Endodermal cell (in vitro differentiated cells): Measurements from ENCODE around the gene WNT10A. TPM values are rescaled to one million over a fixed set of nuclear protein-coding genes. Genes with fewer than 3 reads are reported as not detected.
A peak's percentile ranks its signal among the peaks of the same experiment; 100 is the strongest.

Experiments
- DNase-seq: peaks from one replicate; pipeline ENCODE4 v3.0.0-alpha.2; 2017
- H3K27ac ChIP-seq: 2 replicates; pipeline ENCODE4 v1.5.1; 2013; ENCODE audit warnings: mild to moderate bottlenecking, low read depth, low read length, moderate library complexity
- H3K27me3 ChIP-seq: 2 replicates; pipeline ENCODE4 v1.6.1; 2013; ENCODE audit warnings: mild to moderate bottlenecking, low read length, moderate library complexity; ENCODE audit not compliant: insufficient read depth, control insufficient read depth, poor library complexity, severe bottlenecking
- H3K36me3 ChIP-seq: 2 replicates; pipeline ENCODE4 v1.7.0; 2013; ENCODE audit warnings: mild to moderate bottlenecking, low read length, moderate library complexity; ENCODE audit not compliant: control insufficient read depth, insufficient read depth
- H3K4me1 ChIP-seq: one replicate; pipeline ENCODE4 v1.7.0; 2013; ENCODE audit warnings: low read length; ENCODE audit not compliant: control insufficient read depth, insufficient read depth
- H3K4me3 ChIP-seq: 2 replicates; pipeline ENCODE4 v1.5.1; 2013; ENCODE audit warnings: mild to moderate bottlenecking, low read length, moderate library complexity
- H3K9ac ChIP-seq: 2 replicates; pipeline ENCODE4 v1.6.1; 2013; ENCODE audit warnings: mild to moderate bottlenecking, low read length, moderate library complexity; ENCODE audit not compliant: poor library complexity, severe bottlenecking; ENCODE audit errors: extremely low read depth
- H3K9me3 ChIP-seq: 2 replicates; pipeline ENCODE4 v1.6.1; 2013; ENCODE audit warnings: mild to moderate bottlenecking, low read length, moderate library complexity; ENCODE audit not compliant: control insufficient read depth
- H3K27ac Mint-ChIP-seq: 2 replicates; pipeline ENCODE4 v1.8.0; 2020; ENCODE audit warnings: mixed read lengths
- H3K27me3 Mint-ChIP-seq: 2 replicates; pipeline ENCODE4 v1.8.0; 2021; ENCODE audit warnings: mild to moderate bottlenecking, mixed read lengths; ENCODE audit not compliant: insufficient read depth
- H3K36me3 Mint-ChIP-seq: 2 replicates; pipeline ENCODE4 v1.8.0; 2020; ENCODE audit warnings: low read depth, mixed read lengths
- H3K4me1 Mint-ChIP-seq: 2 replicates; pipeline ENCODE4 v1.8.0; 2020; ENCODE audit warnings: mixed read lengths
- H3K4me3 Mint-ChIP-seq: 2 replicates; pipeline ENCODE4 v1.8.0; 2020; ENCODE audit warnings: mild to moderate bottlenecking, moderate library complexity, mixed read lengths
- H3K9me3 Mint-ChIP-seq: 2 replicates; pipeline ENCODE4 v1.8.0; 2020; ENCODE audit warnings: mild to moderate bottlenecking, mixed read lengths
- CTCF ChIP-seq: fragments of 200-600 bp; sonication (generic); conservative IDR thresholded peaks from 2 replicates; pipeline ENCODE4 v1.5.0; 2021; ENCODE audit warnings: antibody characterized with exemption, mild to moderate bottlenecking
- WGBS, 2 experiments: methylation state at CpG; one replicate each; pipeline versions ENCODE4 v1.1.5 to v1.1.7; 2013; ENCODE audit warnings: missing lambda C conversion rate in 2 of 2, mixed read lengths in 1 of 2; ENCODE audit not compliant: insufficient coverage in 1 of 2, insufficient read length in 1 of 2; 5-methylcytosine and 5-hydroxymethylcytosine counted together
- long read RNA-seq, 4 experiments: library from polyadenylated mRNA in 2 of 4; library from RNA in 1 of 4; library from capped mRNA in 1 of 4; stranded (forward) in 3 of 4; unstranded in 1 of 4; transcript quantifications; one replicate each; pipeline ENCODE4 v2.0.0, GENCODE V29; 2020 to 2021; ENCODE audit warnings: inconsistent platforms in 1 of 4
- polyA plus RNA-seq, 2 experiments: library from polyadenylated mRNA; stranded (reverse); fragments of 50-300 nt; gene quantifications; one replicate each; pipeline ENCODE4 v1.2.3, GENCODE V29; 2013
- total RNA-seq, 2 donors: library from RNA; stranded (reverse); fragmentation: NEBNext Ultra II Directional in 1 of 2; extraction: Animal tissue kit (Norgen Biotek cat#: 25700) in 1 of 2; gene quantifications; 2 replicates in 1 of 2; 3 replicates in 1 of 2; pipeline ENCODE4 v1.2.1, GENCODE V29; 2021

WNT10A gene
- not detected for total RNA-seq
- 0.89 TPM for polyA plus RNA-seq (2013, experiment 1 of 2)
- 0.58 TPM for polyA plus RNA-seq (2013, experiment 2 of 2)
- long read RNA-seq, experiment 1: 0 reads
- long read RNA-seq, experiment 2: 0 reads
- long read RNA-seq, experiment 3: 0 reads
- long read RNA-seq, experiment 4: 0 reads

- peaks cover 96% of the 10 kb centered on the region for H3K27me3 ChIP-seq
- no peaks in the 10 kb centered on the region for H3K36me3 Mint-ChIP-seq
- peak within 1 kb of the TSS; percentile 41 for H3K4me3 Mint-ChIP-seq
- H3K27ac ChIP-seq: no peak within 1 kb of the TSS
- H3K27me3 Mint-ChIP-seq: peaks cover 98% of the 10 kb centered on the region
- H3K36me3 ChIP-seq: no peaks in the 10 kb centered on the region
- no peak for TF ChIP-seq CTCF
- 3% methylated on average over 16 to 54 of the region's 58 CpGs for WGBS, 2 experiments
- H3K4me1 Mint-ChIP-seq: peaks cover 6% of the 10 kb centered on the region
- H3K9ac ChIP-seq: no peak within 1 kb of the TSS
- H3K9me3 Mint-ChIP-seq: peaks cover 3% of the 10 kb centered on the region
- no peaks in the 10 kb centered on the region for H3K4me1 ChIP-seq
- H3K27ac Mint-ChIP-seq: no peak within 1 kb of the TSS
- DNase-seq: peak; percentile 77
- peaks cover 6% of the 10 kb centered on the region for H3K9me3 ChIP-seq
- no peak within 1 kb of the TSS for H3K4me3 ChIP-seq
Measured at GRCh38 chr2:218880102-218880858, at the start of gene WNT10A. Gene WNT10A, plus strand, starts transcription at chr2:218880852. Its CDS starts 144 bp downstream, at chr2:218880996.

- DNase-seq: no peak
- no peak within 1 kb of the TSS for H3K9ac ChIP-seq
- H3K9me3 ChIP-seq: no peaks in the 10 kb centered on the region
- H3K27me3 ChIP-seq: no peaks in the 10 kb centered on the region
- H3K4me1 Mint-ChIP-seq: peaks cover 11% of the 10 kb centered on the region
- H3K27ac ChIP-seq: no peak within 1 kb of the TSS
- TF ChIP-seq CTCF: no peak
- H3K4me3 ChIP-seq: no peak within 1 kb of the TSS
- no peaks in the 10 kb centered on the region for H3K9me3 Mint-ChIP-seq
- 92% methylated on average over 10 to 18 of the region's 18 CpGs for WGBS, 2 experiments
- H3K36me3 ChIP-seq: no peaks in the 10 kb centered on the region
- no peaks in the 10 kb centered on the region for H3K36me3 Mint-ChIP-seq
- peak within 1 kb of the TSS; percentile 4 for H3K27ac Mint-ChIP-seq
- H3K27me3 Mint-ChIP-seq: peaks cover 3% of the 10 kb centered on the region
- H3K4me1 ChIP-seq: peaks cover 2% of the 10 kb centered on the region
- H3K4me3 Mint-ChIP-seq: no peak within 1 kb of the TSS
Measured at GRCh38 chr2:218831378-218831990, 49.2 kb upstream of the WNT10A start, which contains the start of gene PRKAG3. Gene PRKAG3, minus strand, starts transcription at chr2:218831803.

- Mint-ChIP-seq H3K27ac (peak overlapping the region; percentile 4), H3K27me3 (peaks cover 6% of the 10 kb centered on the region), H3K4me3 (no peak overlapping the region), H3K9me3 (no peaks in the 10 kb centered on the region), H3K4me1 (peaks cover 11% of the 10 kb centered on the region), H3K36me3 (no peaks in the 10 kb centered on the region)
- Histone ChIP-seq H3K36me3 (no peaks in the 10 kb centered on the region), H3K27me3 (no peaks in the 10 kb centered on the region), H3K9ac (no peak overlapping the region), H3K4me1 (peaks cover 2% of the 10 kb centered on the region), H3K4me3 (no peak overlapping the region), H3K27ac (no peak overlapping the region), H3K9me3 (no peaks in the 10 kb centered on the region)
- DNase-seq: no peak
- WGBS, 2 experiments: 82 to 100% methylated on average over 1 to 3 of the region's 3 CpGs
- no peak for TF ChIP-seq CTCF
Measured at GRCh38 chr2:218832081-218832480, 48.6 kb upstream of the WNT10A start.
